Ramos (cell line): ENCODE measurements around the gene DDX25.

Experiments
- in situ Hi-C: fragments of 300-500 bp; cut with MboI; formaldehyde crosslinking; loops from one replicate; pipeline ENCODE4 v1.14.3; 2022; ENCODE audit warnings: low sequenced_read_pairs; ENCODE audit not compliant: unreplicated experiment

Gene DDX25

GRCh38 chr11:125947419-125948277 is 43.3 kb downstream of the DDX25 start:
- in situ Hi-C loops: no loop called here

GRCh38 chr11:125948278-125949051 is 44.2 kb downstream of the DDX25 start:
- in situ Hi-C loops: no loop called here

DNA sequence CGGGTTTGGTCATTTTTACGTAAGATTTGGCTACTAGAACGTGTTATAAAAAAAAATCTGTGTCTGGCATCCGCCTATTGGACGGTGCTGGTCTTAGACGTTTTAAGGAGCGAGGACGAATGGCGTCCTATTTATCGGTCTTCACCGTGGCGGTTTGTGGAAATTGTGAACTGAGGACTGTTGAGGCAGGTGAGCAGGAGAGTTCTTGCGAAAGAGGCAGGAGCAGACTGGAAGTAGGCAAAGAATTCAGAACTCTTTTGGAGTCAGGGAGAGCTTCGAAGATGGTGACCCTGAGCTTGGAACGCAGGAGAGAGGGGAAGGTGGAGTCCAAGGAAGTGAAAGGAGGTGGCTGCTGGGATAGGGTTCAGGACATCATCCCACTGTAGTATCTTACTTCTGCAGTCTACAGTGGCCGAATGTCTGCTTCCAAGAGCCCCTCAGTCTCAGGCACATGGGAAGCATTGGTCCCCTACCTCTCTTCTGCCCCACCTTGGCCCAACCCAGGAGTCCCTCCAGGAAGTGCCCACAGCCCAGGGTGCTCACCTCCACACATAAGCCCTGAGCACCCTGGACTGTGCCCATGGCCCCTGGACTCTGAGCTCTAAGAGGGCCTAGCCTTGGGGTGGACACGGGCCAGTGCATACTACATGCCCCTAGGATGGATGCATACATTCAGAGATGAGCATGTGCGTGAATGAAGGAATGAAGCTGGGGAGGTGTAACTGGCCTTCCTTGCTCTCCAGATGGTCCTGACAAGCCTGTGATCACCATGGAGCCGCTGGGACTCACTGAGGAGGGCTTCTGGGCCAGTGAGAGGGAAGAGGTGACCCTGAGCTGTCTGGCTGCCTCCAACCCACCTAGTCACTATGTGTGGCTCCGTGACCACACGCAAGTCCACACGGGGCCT is 45.2 kb downstream of the DDX25 start:
- in situ Hi-C loops: no loop called here

GRCh38 chr11:125950178-125950490 is 45.8 kb downstream of the DDX25 start:
- in situ Hi-C loops: no loop called here

DNA sequence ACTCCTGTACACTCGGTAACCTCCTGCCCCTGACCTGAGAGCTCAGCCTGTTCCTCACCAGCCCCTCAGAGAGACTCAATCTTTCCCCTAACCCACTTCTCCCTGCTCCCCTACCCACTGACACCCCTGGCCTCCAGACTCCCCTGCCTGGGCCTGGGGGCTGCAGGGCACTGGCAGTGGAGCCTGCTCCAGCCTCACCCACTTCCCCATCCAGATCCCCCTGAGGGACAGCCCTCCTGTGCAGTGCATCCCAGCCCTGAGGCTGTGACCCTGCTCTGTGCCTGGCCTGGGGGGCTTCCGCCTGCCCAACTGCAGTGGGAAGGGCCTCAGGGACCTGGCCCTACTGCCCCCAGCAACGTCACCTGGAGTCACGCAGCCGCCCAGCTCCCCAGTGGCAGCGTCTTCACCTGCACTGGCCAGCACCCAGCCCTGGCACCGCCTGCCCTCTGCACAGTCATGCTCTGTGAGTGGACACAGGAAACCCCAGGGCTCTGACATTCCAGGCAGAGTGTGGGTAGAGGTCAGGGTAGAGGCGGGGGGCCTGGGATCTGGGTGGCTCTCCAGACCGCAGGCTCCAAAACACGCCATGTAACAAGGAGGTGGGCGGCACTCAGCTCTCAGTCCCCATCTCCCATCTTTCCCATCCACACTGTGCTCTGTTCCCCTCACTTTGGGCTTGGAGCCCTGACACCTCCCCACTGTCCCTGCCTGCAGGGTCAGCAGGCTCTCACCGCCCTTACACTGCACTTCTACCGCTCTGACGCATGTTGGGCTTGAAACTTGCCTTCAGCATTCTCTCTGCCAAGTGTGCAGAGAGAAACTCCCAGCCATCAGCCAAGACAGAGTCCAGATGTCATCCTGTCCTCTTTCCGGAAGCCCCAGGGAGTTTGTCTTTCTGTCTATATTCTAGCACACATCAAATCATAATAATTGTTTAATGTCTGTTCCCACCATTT is 46.7 kb downstream of the DDX25 start:
- in situ Hi-C loops: no loop called here

GRCh38 chr11:125951731-125952130 is 47.4 kb downstream of the DDX25 start:
- in situ Hi-C loops: no loop called here

- in situ Hi-C loops: no loop called here
These were observed 48.3 kb downstream of the DDX25 start for GRCh38 chr11:125952559-125952958.

DNA sequence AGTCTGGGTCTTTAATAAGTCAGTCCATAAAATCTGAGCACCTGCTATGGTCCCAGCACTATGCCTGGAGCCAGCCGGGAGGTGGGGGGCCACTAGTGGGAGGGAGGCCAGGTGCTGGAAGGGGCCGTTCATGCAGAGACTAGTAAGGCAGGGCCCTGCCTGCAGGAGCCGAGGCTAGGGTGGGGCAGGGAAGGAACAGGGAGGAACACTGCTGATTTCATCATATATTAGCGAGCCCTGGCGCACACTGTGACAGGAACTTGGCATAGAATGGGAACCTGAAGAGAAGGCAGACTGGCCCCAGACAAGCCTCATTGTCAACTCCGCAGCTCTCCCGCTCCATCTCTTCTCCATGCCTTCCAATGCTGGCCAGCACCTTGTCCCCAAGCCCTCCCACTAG is 48.7 kb downstream of the DDX25 start:
- in situ Hi-C loops: no loop called here

- in situ Hi-C loops: no loop called here
These were observed 49.2 kb downstream of the DDX25 start for GRCh38 chr11:125953401-125953935.

GRCh38 chr11:125954123-125954944 is 50.0 kb downstream of the DDX25 start:
- in situ Hi-C loops: no loop called here

DNA sequence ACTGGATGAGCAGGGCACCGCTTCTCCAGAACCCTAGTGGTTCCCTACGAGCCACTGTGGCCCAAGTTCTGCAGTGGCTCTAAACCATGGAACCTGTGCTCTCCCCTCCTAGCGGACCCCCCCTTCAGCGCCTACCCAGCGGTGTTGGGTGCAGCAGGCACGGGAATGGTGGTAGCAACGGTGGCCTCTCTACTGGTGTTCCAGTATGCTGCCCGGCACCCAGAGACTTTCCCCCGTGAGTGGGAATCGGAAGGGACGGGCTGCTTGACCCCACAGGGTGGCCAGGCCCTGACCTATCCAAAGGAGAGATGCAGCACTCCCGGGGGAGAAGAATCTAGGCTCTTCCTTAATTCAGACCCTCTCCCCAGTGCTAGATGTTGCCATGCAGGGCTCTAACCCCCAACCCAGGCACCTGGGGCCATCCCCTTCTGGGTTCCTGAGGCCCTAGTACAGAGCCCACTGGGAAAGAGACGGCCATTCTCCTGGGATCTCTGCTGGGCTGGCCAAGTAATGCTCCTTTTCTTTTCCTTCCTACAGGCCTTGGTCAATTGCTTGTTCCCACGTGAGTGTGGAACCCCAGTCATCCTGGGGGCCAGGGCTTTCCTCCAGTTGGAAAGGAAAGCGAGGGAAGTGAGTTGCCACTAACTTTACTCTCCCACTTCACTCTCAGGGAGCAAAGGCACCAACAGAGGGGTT is 50.8 kb downstream of the DDX25 start:
- in situ Hi-C loops: no loop called here

GRCh38 chr11:125955856-125956255 is 51.5 kb downstream of the DDX25 start:
- in situ Hi-C loops: no loop called here

GRCh38 chr11:125956391-125957134 is 52.3 kb downstream of the DDX25 start:
- in situ Hi-C loops: no loop called here

- in situ Hi-C loops: no loop called here
These were observed 53.5 kb downstream of the DDX25 start for GRCh38 chr11:125957618-125958332.

- in situ Hi-C loops: no loop called here
These were observed 54.6 kb downstream of the DDX25 start for GRCh38 chr11:125958872-125959400.

- in situ Hi-C loops: no loop called here
These were observed 55.2 kb downstream of the DDX25 start for GRCh38 chr11:125959511-125959910.
